Measurements from ENCODE around the gene UHRF2.

The UHRF2 gene

GRCh38 chr9:6549106-6549800 is 136.3 kb downstream of the UHRF2 start:
- H3K36me3 ChIP-seq = no peaks in the 10 kb centered on the region
- H3K27ac ChIP-seq = no peak overlapping the region
- peaks cover 0 to 15% (median 9%) of the 10 kb centered on the region in 4 donors for H3K4me1 ChIP-seq
- no peak overlapping the region for H3K4me3 ChIP-seq
- DNase-seq = no peak
- TF ChIP-seq CTCF (IDR thresholded peaks at IDR 0.05) = no peak
- no peaks in the 10 kb centered on the region for H3K27me3 ChIP-seq
- no peaks in the 10 kb centered on the region for H3K9me3 ChIP-seq
- intact Hi-C loops (cut with DNase I; ENCODE audit: low total_unique reads) = no loop called here

GRCh38 chr9:6551136-6551535 is 138.1 kb downstream of the UHRF2 start:
- intact Hi-C loops (cut with DNase I; ENCODE audit: low total_unique reads) = no loop called here
- H3K27ac ChIP-seq = no peak overlapping the region
- no peaks in the 10 kb centered on the region for H3K27me3 ChIP-seq
- H3K4me3 ChIP-seq = no peak overlapping the region
- no peak for TF ChIP-seq CTCF (IDR thresholded peaks at IDR 0.05)
- H3K4me1 ChIP-seq = peaks cover 0 to 15% (median 9%) of the 10 kb centered on the region in 4 donors
- no peaks in the 10 kb centered on the region for H3K36me3 ChIP-seq
- no peaks in the 10 kb centered on the region for H3K9me3 ChIP-seq
- DNase-seq = no peak

GRCh38 chr9:6552033-6552432 is 139.0 kb downstream of the UHRF2 start:
- intact Hi-C loops (cut with DNase I; ENCODE audit: low total_unique reads) = no loop called here
- Histone ChIP-seq H3K27me3 (no peaks in the 10 kb centered on the region), H3K4me3 (no peak overlapping the region), H3K9me3 (no peaks in the 10 kb centered on the region), H3K36me3 (no peaks in the 10 kb centered on the region), H3K4me1 (peaks cover 0 to 15% (median 9%) of the 10 kb centered on the region in 4 donors), H3K27ac (peak overlapping the region in 1 of 2 donors; percentile 22)
- no peak for DNase-seq
- TF ChIP-seq CTCF (IDR thresholded peaks at IDR 0.05) = no peak

GRCh38 chr9:6552498-6553121 is 139.6 kb downstream of the UHRF2 start:
- Histone ChIP-seq H3K27me3 (no peaks in the 10 kb centered on the region), H3K4me1 (peaks cover 0 to 15% (median 9%) of the 10 kb centered on the region in 4 donors), H3K4me3 (no peak overlapping the region), H3K27ac (peak overlapping the region in 1 of 2 donors; percentile 22), H3K9me3 (no peaks in the 10 kb centered on the region), H3K36me3 (no peaks in the 10 kb centered on the region)
- DNase-seq = no peak
- TF ChIP-seq CTCF (IDR thresholded peaks at IDR 0.05) = no peak
- intact Hi-C loops (cut with DNase I; ENCODE audit: low total_unique reads) = no loop called here

GRCh38 chr9:6553866-6554265 is 140.9 kb downstream of the UHRF2 start:
- no peaks in the 10 kb centered on the region for H3K9me3 ChIP-seq
- intact Hi-C loops (cut with DNase I; ENCODE audit: low total_unique reads) = no loop called here
- no peaks in the 10 kb centered on the region for H3K36me3 ChIP-seq
- H3K27ac ChIP-seq = no peak overlapping the region
- TF ChIP-seq CTCF (IDR thresholded peaks at IDR 0.05) = no peak
- DNase-seq = no peak
- H3K4me3 ChIP-seq = no peak overlapping the region
- peaks cover 0 to 15% (median 9%) of the 10 kb centered on the region in 4 donors for H3K4me1 ChIP-seq
- H3K27me3 ChIP-seq = no peaks in the 10 kb centered on the region
